IMR-90 (cell line): Measurements from ENCODE around the gene NAB1. TPM values are rescaled to one million over a fixed set of nuclear protein-coding genes. Genes with fewer than 3 reads are reported as not detected.

ENCODE experiments used
- ATAC-seq: fragments of 200-7000 bp; cut with Tn5 transposase; 2 replicates; pipeline ENCODE4 v1.9.1; 2020; ENCODE audit warnings: low read depth, mild to moderate bottlenecking, moderate library complexity
- BruUV-seq: library from RNA; stranded (reverse); fragments of 400-500 nt; replicated peaks from 2 replicates; lab custom pipeline; 2021; lab: Mats Ljungman, UMichigan
- CTCF ChIA-PET: fragments of 300-600 bp; formaldehyde crosslinking; extraction: SDS; loops from one replicate; lab custom pipeline; 2021; ENCODE audit warnings: antibody characterized with exemption; lab: Yijun Ruan, JAX
- POLR2A ChIA-PET: fragments of 300-600 bp; sonication (Branson Sonifier 250); formaldehyde crosslinking; loops from one replicate; lab custom pipeline; 2022; ENCODE audit warnings: antibody characterized with exemption; ENCODE audit not compliant: unreplicated experiment; lab: Charles Lee
- DNase-seq: peaks from one replicate; pipeline ENCODE4 v3.0.0; 2013
- H2AFZ ChIP-seq: replicated peaks from 2 replicates; pipeline ENCODE3; 2013; ENCODE audit warnings: low read length, mild to moderate bottlenecking; ENCODE audit not compliant: poor library complexity
- H2AK5ac ChIP-seq: 2 replicates; pipeline ENCODE4 v1.6.1; 2013; ENCODE audit warnings: low read depth, low read length, inconsistent platforms
- H2AK9ac ChIP-seq: replicated peaks from 2 replicates; pipeline ENCODE3; 2013; ENCODE audit warnings: mild to moderate bottlenecking, low read depth, low read length, moderate library complexity; ENCODE audit not compliant: poor library complexity
- H2BK120ac ChIP-seq: 2 replicates; pipeline ENCODE4 v1.6.1; 2013; ENCODE audit warnings: low read depth, low read length, inconsistent platforms
- H2BK15ac ChIP-seq: 3 replicates; pipeline ENCODE4 v1.6.1; 2013; ENCODE audit warnings: low read depth, low read length, inconsistent platforms
- H2BK20ac ChIP-seq: 2 replicates; pipeline ENCODE4 v1.6.1; 2013; ENCODE audit warnings: low read depth, mild to moderate bottlenecking, inconsistent platforms, low read length, moderate library complexity
- H2BK5ac ChIP-seq: 2 replicates; pipeline ENCODE4 v1.6.1; 2013; ENCODE audit warnings: mild to moderate bottlenecking, low read depth, low read length, inconsistent platforms; ENCODE audit not compliant: poor library complexity, severe bottlenecking
- H3K14ac ChIP-seq: replicated peaks from 2 replicates; pipeline ENCODE4 v1.6.1; 2013; ENCODE audit warnings: low read depth, low read length, inconsistent platforms
- H3K18ac ChIP-seq: 2 replicates; pipeline ENCODE4 v1.6.1; 2013; ENCODE audit warnings: low read depth, low read length, control low read depth
- H3K23ac ChIP-seq: 2 replicates; pipeline ENCODE4 v1.6.1; 2013; ENCODE audit warnings: low read depth, low read length, inconsistent platforms
- H3K27ac ChIP-seq: 2 replicates; pipeline ENCODE4 v1.5.1; 2013; ENCODE audit warnings: mild to moderate bottlenecking, control low read depth, low read length; ENCODE audit not compliant: insufficient read depth
- H3K27me3 ChIP-seq: 2 replicates; pipeline ENCODE4 v1.6.1; 2013; ENCODE audit warnings: low read length; ENCODE audit not compliant: control insufficient read depth, insufficient read depth
- H3K36me3 ChIP-seq: 2 replicates; pipeline ENCODE4 v1.6.1; 2013; ENCODE audit warnings: low read length, mixed read lengths; ENCODE audit not compliant: control insufficient read depth, insufficient read depth
- H3K4ac ChIP-seq: 2 replicates; pipeline ENCODE4 v1.6.1; 2013; ENCODE audit warnings: low read depth, low read length, inconsistent platforms
- H3K4me1 ChIP-seq: 2 replicates; pipeline ENCODE4 v1.6.1; 2013; ENCODE audit warnings: low read length, mixed read lengths; ENCODE audit not compliant: control insufficient read depth, insufficient read depth
- H3K4me2 ChIP-seq: 2 replicates; pipeline ENCODE4 v1.6.1; 2013; ENCODE audit warnings: low read depth, mild to moderate bottlenecking, control low read depth, low read length, moderate library complexity
- H3K4me3 ChIP-seq: 2 replicates; pipeline ENCODE4 v1.5.1; 2013; ENCODE audit warnings: low read depth, mild to moderate bottlenecking, control low read depth, low read length, moderate library complexity; ENCODE audit not compliant: insufficient read depth
- H3K56ac ChIP-seq: 2 replicates; pipeline ENCODE4 v1.6.1; 2013; ENCODE audit warnings: low read length, inconsistent platforms; ENCODE audit not compliant: insufficient read depth; ENCODE audit errors: extremely low read depth
- H3K79me1 ChIP-seq, 2 experiments: 2 replicates each; pipeline ENCODE4 v1.6.1; 2013; ENCODE audit warnings: low read length in 2 of 2, inconsistent platforms in 1 of 2, low read depth in 1 of 2
- H3K9ac ChIP-seq: 2 replicates; pipeline ENCODE4 v1.6.1; 2013; ENCODE audit warnings: low read depth, low read length, control low read depth
- H3K9me1 ChIP-seq: 2 replicates; pipeline ENCODE4 v1.6.1; 2013; ENCODE audit warnings: low read length, inconsistent platforms; ENCODE audit not compliant: insufficient read depth
- H3K9me3 ChIP-seq: 2 replicates; pipeline ENCODE4 v1.6.1; 2013; ENCODE audit warnings: low read length; ENCODE audit not compliant: control insufficient read depth, insufficient read depth
- H4K20me1 ChIP-seq: 2 replicates; pipeline ENCODE4 v1.6.1; 2013; ENCODE audit warnings: low read length, inconsistent platforms; ENCODE audit not compliant: insufficient read depth
- H4K5ac ChIP-seq: 2 replicates; pipeline ENCODE4 v1.6.1; 2013; ENCODE audit warnings: mild to moderate bottlenecking, low read depth, low read length, control low read depth
- H4K8ac ChIP-seq, 2 experiments: 2 replicates each; pipeline ENCODE4 v1.6.1; 2013; ENCODE audit warnings: low read depth in 2 of 2, low read length in 2 of 2, control low read depth in 1 of 2, inconsistent platforms in 1 of 2
- H4K91ac ChIP-seq: 2 replicates; pipeline ENCODE4 v1.6.1; 2013; ENCODE audit warnings: low read depth, low read length, inconsistent platforms; ENCODE audit not compliant: insufficient read depth
- BHLHE40 ChIP-seq: fragments of 150-350 bp; IDR thresholded peaks from 2 replicates; pipeline ENCODE4 v1.6.1; 2016; ENCODE audit warnings: mild to moderate bottlenecking, low read depth, low read length
- CEBPB ChIP-seq: IDR thresholded peaks from 2 replicates; pipeline ENCODE4 v1.6.1; 2012; ENCODE audit warnings: low read depth, low read length, improper control_type of control experiment
- CHD1 ChIP-seq: IDR thresholded peaks from 2 replicates; pipeline ENCODE4 v1.6.1; 2012; ENCODE audit warnings: low read depth, low read length, improper control_type of control experiment
- CTCF ChIP-seq: conservative IDR thresholded peaks from 2 replicates; pipeline ENCODE4 v1.5.1; 2012; ENCODE audit warnings: mild to moderate bottlenecking, low read depth, low read length, improper control_type of control experiment
- ELK1 ChIP-seq: fragments of 150-350 bp; IDR thresholded peaks from 2 replicates; pipeline ENCODE4 v1.6.1; 2016; ENCODE audit warnings: low read depth, mild to moderate bottlenecking, low read length, moderate library complexity, borderline replicate concordance
- FOS ChIP-seq: fragments of 150-350 bp; IDR thresholded peaks from 2 replicates; pipeline ENCODE4 v1.6.1; 2016; ENCODE audit warnings: low read depth, low read length
- MAFK ChIP-seq: IDR thresholded peaks from 2 replicates; pipeline ENCODE4 v1.6.1; 2012; ENCODE audit warnings: low read depth, low read length, improper control_type of control experiment
- MAZ ChIP-seq: IDR thresholded peaks from 2 replicates; pipeline ENCODE4 v1.6.1; 2012; ENCODE audit warnings: low read depth, mild to moderate bottlenecking, low read length, improper control_type of control experiment, moderate library complexity, borderline replicate concordance
- MXI1 ChIP-seq: IDR thresholded peaks from 2 replicates; pipeline ENCODE4 v1.6.1; 2012; ENCODE audit warnings: low read depth, mild to moderate bottlenecking, low read length, moderate library complexity, borderline replicate concordance
- NFE2L2 ChIP-seq: fragments of 150-350 bp; IDR thresholded peaks from 2 replicates; pipeline ENCODE4 v1.6.1; 2016; ENCODE audit warnings: low read depth, mild to moderate bottlenecking, low read length
- POLR2A ChIP-seq: IDR thresholded peaks from 2 replicates; pipeline ENCODE4 v1.6.1; 2012; ENCODE audit warnings: mild to moderate bottlenecking, low read depth, low read length
- RAD21 ChIP-seq: IDR thresholded peaks from 2 replicates; pipeline ENCODE4 v1.6.1; 2012; ENCODE audit warnings: low read length, improper control_type of control experiment
- RCOR1 ChIP-seq: IDR thresholded peaks from 2 replicates; pipeline ENCODE4 v1.6.1; 2012; ENCODE audit warnings: mild to moderate bottlenecking, low read length, improper control_type of control experiment; ENCODE audit not compliant: insufficient replicate concordance
- RFX5 ChIP-seq: IDR thresholded peaks from 2 replicates; pipeline ENCODE4 v1.8.0; 2012; ENCODE audit warnings: low read depth, mild to moderate bottlenecking, low read length, moderate library complexity
- SMC3 ChIP-seq: fragments of 150-350 bp; IDR thresholded peaks from 2 replicates; pipeline ENCODE4 v1.6.1; 2016; ENCODE audit warnings: low read depth, mild to moderate bottlenecking, antibody characterized with exemption, low read length, moderate library complexity
- USF2 ChIP-seq: fragments of 150-350 bp; IDR thresholded peaks from 2 replicates; pipeline ENCODE4 v1.6.1; 2017; ENCODE audit warnings: mild to moderate bottlenecking, antibody characterized with exemption, low read length, low read depth
- WGBS, 2 experiments: methylation state at CpG; one replicate each; pipeline versions ENCODE4 v1.1.5 to v1.1.7; 2013; ENCODE audit warnings: missing lambda C conversion rate in 2 of 2; ENCODE audit not compliant: insufficient read length in 1 of 2; ENCODE audit errors: extremely low coverage in 2 of 2; 5-methylcytosine and 5-hydroxymethylcytosine counted together
- dilution Hi-C: fragments of 300-500 bp; cut with HindIII; formaldehyde crosslinking; loops from one replicate; pipeline ENCODE4 v1.14.3; 2018; ENCODE audit warnings: low sequenced_read_pairs; ENCODE audit not compliant: unreplicated experiment
- in situ Hi-C: fragments of 300-500 bp; cut with MboI; formaldehyde crosslinking; loops from 3 replicates; pipeline ENCODE4 v1.14.3; 2019; ENCODE audit warnings: low sequenced_read_pairs, inconsistent platforms, mixed read lengths
- intact Hi-C: fragments of 100-400 bp; cut with micrococcal nuclease; formaldehyde crosslinking; loops from 2 replicates; pipeline ENCODE4 v1.10.0; 2022
- polyA plus RNA-seq, 3 experiments: library from polyadenylated mRNA; depleted of rRNA; stranded (reverse); fragments of >200 nt; gene quantifications; 2 replicates each; pipeline ENCODE4 v1.2.3, GENCODE V29; 2012; ENCODE audit warnings: low replicate concordance in 1 of 3
- total RNA-seq: library from RNA; depleted of rRNA; stranded (reverse); fragments of >200 nt; gene quantifications from 2 replicates; pipeline ENCODE4 v1.2.3, GENCODE V29; 2012

NAB1 gene
- total and polyA plus RNA-seq, 2 of the 4 experiments (the other 2 are of a cell fraction), result 11.9 to 31.2 TPM

- no peak overlapping the region for H2BK15ac ChIP-seq
- WGBS, 2 experiments, result no CpG with 5 or more reads among the region's 4 CpGs
- H3K9me1 ChIP-seq, result peaks cover 5% of the 10 kb centered on the region; the same call in 1 of the 2 replicates
- H3K4ac ChIP-seq, result no peak overlapping the region
- CTCF ChIA-PET, result no interaction called here
- 0 out of 2 replicates have a peak, but pooled peaks cover 2% of the 10 kb centered on the region for H3K4me1 ChIP-seq
- H3K79me1 ChIP-seq, result peaks cover 10 to 27% of the 10 kb centered on the region in 2 experiments; a peak in 3 of 4 replicates
- no peak overlapping the region for H2AK9ac ChIP-seq
- no TSS peak for BruUV-seq
- DNase-seq, result peak; percentile 30
- H2AFZ ChIP-seq, result no peak overlapping the region
- in situ Hi-C loops, result no loop called here
- no peak overlapping the region for H3K27ac ChIP-seq
- no peak overlapping the region for H3K23ac ChIP-seq
- no peak overlapping the region for H3K4me2 ChIP-seq
- H3K9ac ChIP-seq, result no peak overlapping the region
- H3K4me3 ChIP-seq, result no peak overlapping the region
- H4K20me1 ChIP-seq, result no peaks in the 10 kb centered on the region
- intact Hi-C loops, result no loop called here
- H3K14ac ChIP-seq, result no peak overlapping the region
- peaks cover 9% of the 10 kb centered on the region for H3K36me3 ChIP-seq
- H2BK120ac ChIP-seq, result no peak overlapping the region
- H3K18ac ChIP-seq, result no peak overlapping the region
- TF ChIP-seq POLR2A, result no peak
- no peak for TF ChIP-seq MAZ
- TF ChIP-seq CTCF, result no peak
- no peak for TF ChIP-seq SMC3
- no peak for TF ChIP-seq RFX5
- TF ChIP-seq ELK1, result no peak
- TF ChIP-seq MAFK, result no peak
- TF ChIP-seq BHLHE40, result no peak
- no peak for TF ChIP-seq MXI1
- no peak for TF ChIP-seq CEBPB
- TF ChIP-seq RCOR1, result no peak
- no peak for TF ChIP-seq FOS
- no peak for TF ChIP-seq NFE2L2
- no peak for TF ChIP-seq USF2
- TF ChIP-seq RAD21, result no peak
- no peak for TF ChIP-seq CHD1
- no peak overlapping the region for H4K5ac ChIP-seq
- dilution Hi-C loops, result no loop called here
- POLR2A ChIA-PET, result no interaction called here
- H2BK5ac ChIP-seq, result no peak overlapping the region
- H3K9me3 ChIP-seq, result no peaks in the 10 kb centered on the region
- H2AK5ac ChIP-seq, result no peak overlapping the region
- no peaks in the 10 kb centered on the region for H3K27me3 ChIP-seq
- H4K8ac ChIP-seq, result no peak overlapping the region
- no peak overlapping the region for H4K91ac ChIP-seq
- ATAC-seq, result no peak
- H2BK20ac ChIP-seq, result no peak overlapping the region
- no peak overlapping the region for H3K56ac ChIP-seq
These were observed 28.4 kb downstream of the NAB1 start for GRCh38 chr2:190677255-190677654.
